A375 (cell line): Measurements from ENCODE around the gene ZNF558. TPM values are rescaled to one million over a fixed set of nuclear protein-coding genes. Genes with fewer than 3 reads are reported as not detected.

ENCODE experiments used
- small RNA-seq: library from RNA; depleted of rRNA; stranded (forward); fragments of <200 nt; gene quantifications from one replicate; pipeline ENCODE3, GENCODE V24; 2014
- total RNA-seq: library from RNA; depleted of rRNA; stranded (reverse); fragments of >200 nt; shearing (Covaris generic); gene quantifications from 2 replicates; pipeline ENCODE4 v1.2.3, GENCODE V29; 2014; rRNA removed

ZNF558 gene
- 18.3 and 20.3 TPM in 2 replicates for total RNA-seq

GRCh38 chr19:8832132-8833021 lies at the start of gene ZNF558, which contains the start of gene MBD3L1:
Gene ZNF558, minus strand, starts transcription at chr19:8832304. Its CDS starts 9,645 bp downstream, at chr19:8822659.
Gene MBD3L1, plus strand, starts transcription at chr19:8832377. Its CDS starts 10,302 bp downstream, at chr19:8842679.

Small RNA genes within 50 kb of the gene (small RNA-seq; reads per million reads assigned to genes)
- not detected for gene AC012616.1

Other genes with a start within 250 kb of the ZNF558 start
- 2.4 and 2.7 TPM in 2 replicates for gene ADAMTS10, start 221.6 kb downstream of the ZNF558 start, total RNA-seq
- gene NFILZ, start 201.7 kb downstream of the ZNF558 start, total RNA-seq, result not detected in 2 replicates
- gene ACTL9, start 133.5 kb downstream of the ZNF558 start, total RNA-seq, result not detected in 2 replicates
- not detected in 2 replicates for gene OR2Z1, start 110.7 kb downstream of the ZNF558 start, total RNA-seq
- not detected in 2 replicates for gene MBD3L1, start 73 bp upstream of the ZNF558 start, total RNA-seq
- gene MUC16, start 178.1 kb upstream of the ZNF558 start, total RNA-seq, result not detected in 2 replicates